ENCODE measurements around the gene CTSA.

DNA sequence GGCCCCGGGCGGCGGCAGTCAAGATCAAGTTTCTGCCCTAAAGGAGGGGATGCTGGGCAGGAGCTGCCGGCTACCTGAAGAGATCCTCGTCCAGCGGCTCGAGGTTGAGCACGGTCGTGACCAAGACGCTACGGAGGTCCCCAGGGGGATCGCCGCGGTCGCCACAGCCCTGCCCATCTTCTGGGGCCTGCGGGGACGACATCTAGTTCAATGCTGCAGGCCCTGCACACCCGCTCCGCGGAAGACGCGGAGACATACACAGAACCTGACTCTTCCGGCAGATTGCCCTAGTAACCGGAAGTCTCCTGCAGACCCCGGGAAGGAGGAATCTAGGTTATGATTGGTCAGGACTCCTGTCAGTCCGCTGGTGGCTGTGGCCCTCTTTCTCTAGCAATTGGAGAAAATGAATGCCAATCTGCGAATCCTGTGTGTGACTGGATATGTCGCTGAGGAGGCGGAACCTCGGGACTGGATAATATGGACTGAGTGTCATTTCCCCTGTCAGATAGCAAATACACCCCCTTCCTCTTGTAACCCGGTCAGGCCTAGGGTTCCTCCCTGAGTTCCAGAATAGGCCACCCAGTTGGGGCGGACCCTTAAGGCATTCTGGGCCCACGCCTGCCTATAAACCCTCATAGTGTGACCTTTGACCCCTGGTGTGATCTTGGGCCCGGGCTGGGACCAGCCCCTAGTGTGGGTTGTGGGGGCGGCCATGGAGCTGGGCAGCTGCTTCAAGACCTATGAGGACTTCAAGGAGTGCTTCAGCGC lies 33.8 kb upstream of the CTSA start, which contains the start of the genes ACOT8 and ZSWIM3:
- peak; percentile 10 for TF ChIP-seq POLR2A (IDR thresholded peaks at IDR 0.05)
- TF ChIP-seq, protein P1, sequence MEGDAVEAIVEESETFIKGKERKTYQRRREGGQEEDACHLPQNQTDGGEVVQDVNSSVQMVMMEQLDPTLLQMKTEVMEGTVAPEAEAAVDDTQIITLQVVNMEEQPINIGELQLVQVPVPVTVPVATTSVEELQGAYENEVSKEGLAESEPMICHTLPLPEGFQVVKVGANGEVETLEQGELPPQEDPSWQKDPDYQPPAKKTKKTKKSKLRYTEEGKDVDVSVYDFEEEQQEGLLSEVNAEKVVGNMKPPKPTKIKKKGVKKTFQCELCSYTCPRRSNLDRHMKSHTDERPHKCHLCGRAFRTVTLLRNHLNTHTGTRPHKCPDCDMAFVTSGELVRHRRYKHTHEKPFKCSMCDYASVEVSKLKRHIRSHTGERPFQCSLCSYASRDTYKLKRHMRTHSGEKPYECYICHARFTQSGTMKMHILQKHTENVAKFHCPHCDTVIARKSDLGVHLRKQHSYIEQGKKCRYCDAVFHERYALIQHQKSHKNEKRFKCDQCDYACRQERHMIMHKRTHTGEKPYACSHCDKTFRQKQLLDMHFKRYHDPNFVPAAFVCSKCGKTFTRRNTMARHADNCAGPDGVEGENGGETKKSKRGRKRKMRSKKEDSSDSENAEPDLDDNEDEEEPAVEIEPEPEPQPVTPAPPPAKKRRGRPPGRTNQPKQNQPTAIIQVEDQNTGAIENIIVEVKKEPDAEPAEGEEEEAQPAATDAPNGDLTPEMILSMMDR (IDR thresholded peaks at IDR 0.05) = no peak
- peak; percentile 6 to 73 (median 29) for TF ChIP-seq POLR2AphosphoS5 (IDR thresholded peaks at IDR 0.05)
